Activated naive CD8-positive, alpha-beta T cell treated with anti-CD3 and anti-CD28 coated beads, Interleukin-2, amount 10 ng/mL, durations not matched to agents 7 days and 5 days (primary cell): ENCODE data around the gene MRPL28. TPM values are rescaled to one million over a fixed set of nuclear protein-coding genes. Genes with fewer than 3 reads are reported as not detected.
"Not testable (repeated sequence)": the region's sequence is repeated elsewhere in the genome, so short reads cannot be mapped to it uniquely, and the experiment has no call there.

Source experiments
- ATAC-seq: fragments of 150-1000 bp; cut with Tn5 transposase; one replicate; pipeline ENCODE4 v1.10.0; 2021; ENCODE audit warnings: low read depth, moderate library complexity
- POLR2A ChIA-PET: fragments of 350-600 bp; sonication (Branson Sonifier 250); formaldehyde crosslinking; loops from one replicate; lab custom pipeline; 2021; ENCODE audit warnings: antibody characterized with exemption; lab: Charles Lee
- DNase-seq: peaks from one replicate; pipeline ENCODE4 v3.0.0; 2021
- H3K27ac Mint-ChIP-seq: one replicate; pipeline ENCODE4 v1.8.0; 2022; ENCODE audit warnings: mild to moderate bottlenecking, mixed read lengths
- H3K27me3 Mint-ChIP-seq: one replicate; pipeline ENCODE4 v1.8.0; 2022; ENCODE audit warnings: mild to moderate bottlenecking, moderate library complexity, mixed read lengths
- H3K36me3 Mint-ChIP-seq: one replicate; pipeline ENCODE4 v1.8.0; 2021; ENCODE audit warnings: mild to moderate bottlenecking, mixed read lengths
- H3K4me1 Mint-ChIP-seq: one replicate; pipeline ENCODE4 v1.8.0; 2021; ENCODE audit warnings: mixed read lengths
- H3K4me3 Mint-ChIP-seq: one replicate; pipeline ENCODE4 v1.8.0; 2022; ENCODE audit warnings: mild to moderate bottlenecking, moderate library complexity, mixed read lengths
- H3K9me3 Mint-ChIP-seq: one replicate; pipeline ENCODE4 v1.8.0; 2021; ENCODE audit warnings: mixed read lengths
- total RNA-seq, 2 experiments: library from RNA; stranded (reverse); gene quantifications; one replicate each; pipeline ENCODE4 v1.2.3, GENCODE V29; 2021

Gene MRPL28
- total RNA-seq, 2 experiments from 2014 or later, result 64.4 to 67.5 TPM

DNA sequence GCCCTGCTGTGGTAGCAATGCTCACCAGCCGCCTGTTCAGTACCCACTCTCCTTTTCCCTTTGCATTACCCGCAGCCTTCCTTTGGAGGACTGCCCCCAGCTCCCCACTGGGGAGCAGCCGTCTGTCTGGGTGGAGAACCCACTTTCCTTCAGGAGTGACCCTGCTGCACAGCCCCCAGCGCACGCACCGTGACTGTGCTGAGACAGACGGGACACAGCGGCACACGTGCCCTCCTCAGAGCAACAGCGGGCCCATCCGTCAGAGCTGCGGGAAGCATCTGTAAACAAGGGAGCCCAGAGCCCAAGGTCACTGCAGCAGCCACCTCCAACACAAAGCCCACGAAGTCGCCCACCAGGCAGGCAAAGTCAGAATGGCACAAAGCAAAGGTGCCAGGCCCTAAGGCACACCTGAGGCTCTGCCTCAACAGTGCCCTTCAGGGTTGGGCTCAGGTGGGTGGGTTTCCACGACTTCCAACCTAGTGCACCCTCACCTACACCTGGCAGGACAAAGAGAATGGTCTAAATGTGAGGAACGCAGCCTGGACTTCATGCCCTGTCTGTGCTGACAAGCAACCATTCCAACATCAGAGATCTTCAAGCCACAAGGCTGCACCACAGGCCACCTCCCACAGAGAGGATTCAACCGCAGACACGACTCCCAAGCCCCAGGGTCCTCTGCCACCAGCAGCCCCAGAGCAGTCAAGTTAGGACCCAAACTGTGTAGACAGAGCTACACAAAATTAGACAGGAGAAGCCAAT, 27.7 kb downstream of the MRPL28 start:
- Mint-ChIP-seq H3K4me3 (no peak overlapping the region), H3K27ac (no peak overlapping the region), H3K9me3 (no peaks in the 10 kb centered on the region), H3K4me1 (peaks cover 32% of the 10 kb centered on the region), H3K36me3 (peaks cover 26% of the 10 kb centered on the region), H3K27me3 (no peaks in the 10 kb centered on the region)
- ATAC-seq, result peak; percentile 60
- POLR2A ChIA-PET, result no interaction called here
- no peak for DNase-seq

DNA sequence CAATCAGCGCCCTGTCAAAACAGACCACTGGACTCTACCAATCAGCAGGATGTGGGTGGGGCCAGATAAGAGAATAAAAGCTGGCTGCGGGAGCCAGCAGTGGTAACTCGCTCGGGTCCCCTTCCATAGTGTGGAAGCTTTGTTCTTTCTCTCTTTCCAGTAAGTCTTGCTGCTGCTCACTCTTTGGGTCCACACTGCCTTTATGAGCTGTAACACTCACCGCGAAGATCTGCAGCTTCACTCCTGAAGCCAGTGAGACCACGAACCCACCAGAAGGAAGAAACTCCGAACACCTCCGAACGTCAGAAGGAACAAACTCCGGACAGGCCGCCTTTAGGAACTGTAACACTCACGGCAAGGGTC, 28.4 kb downstream of the MRPL28 start:
- DNase-seq, POLR2A ChIA-PET, H3K27ac Mint-ChIP-seq, H3K27me3 Mint-ChIP-seq, ATAC-seq, H3K9me3 Mint-ChIP-seq: not testable (repeated sequence)
- Mint-ChIP-seq H3K4me3 (peak overlapping the region; percentile 30), H3K4me1 (peaks cover 30% of the 10 kb centered on the region), H3K36me3 (peaks cover 26% of the 10 kb centered on the region)

DNA sequence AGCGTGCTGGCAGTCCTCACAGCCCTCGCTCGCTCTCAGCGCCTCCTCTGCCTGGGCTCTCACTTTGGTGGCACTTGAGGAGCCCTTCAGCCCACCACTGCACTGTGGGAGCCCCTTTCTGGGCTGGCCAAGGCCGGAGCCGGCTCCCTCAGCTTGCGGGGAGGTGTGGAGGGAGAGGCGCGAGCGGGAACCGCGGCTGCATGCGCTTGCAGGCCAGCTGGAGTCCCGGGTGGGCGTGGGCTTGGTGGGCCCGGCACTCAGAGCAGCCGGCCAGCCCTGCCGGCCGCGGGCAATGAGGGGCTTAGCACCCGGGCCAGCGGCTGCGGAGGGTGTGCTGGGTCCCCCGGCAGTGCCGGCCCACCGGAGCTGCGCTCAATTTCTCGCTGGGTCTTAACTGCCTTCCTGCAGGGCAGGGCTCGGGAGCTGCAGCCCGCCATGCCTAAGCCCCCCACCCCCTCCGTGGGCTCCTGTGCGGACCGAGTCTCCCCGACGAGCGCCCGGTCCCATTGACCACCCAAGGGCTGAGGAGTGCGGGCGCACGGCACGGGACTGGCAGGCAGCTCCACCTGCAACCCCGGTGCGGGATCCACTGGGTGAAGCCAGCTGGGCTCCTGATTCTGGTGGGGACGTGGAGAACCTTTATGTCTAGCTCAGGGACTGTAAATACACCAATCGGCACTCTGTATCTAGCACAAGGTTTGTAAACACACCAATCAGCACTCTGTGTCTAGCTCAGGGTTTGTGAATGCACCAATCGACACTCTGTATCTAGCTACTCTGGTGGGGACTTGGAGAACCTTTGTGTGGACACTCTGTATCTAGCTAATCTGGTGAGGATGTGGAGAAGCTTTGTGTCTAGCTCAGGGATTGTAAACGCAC, 29.0 kb downstream of the MRPL28 start:
- not testable (repeated sequence) for ATAC-seq, H3K9me3 Mint-ChIP-seq, H3K27me3 Mint-ChIP-seq, H3K4me3 Mint-ChIP-seq, DNase-seq, H3K27ac Mint-ChIP-seq
- Mint-ChIP-seq H3K4me1 (peaks cover 31% of the 10 kb centered on the region), H3K36me3 (peaks cover 25% of the 10 kb centered on the region)
- POLR2A ChIA-PET, result interaction anchor here (1.0 kb wide), 1 partner anchor 12 kb away, joined by 4 read pairs; the partner anchor contains the start of gene AXIN1

DNA sequence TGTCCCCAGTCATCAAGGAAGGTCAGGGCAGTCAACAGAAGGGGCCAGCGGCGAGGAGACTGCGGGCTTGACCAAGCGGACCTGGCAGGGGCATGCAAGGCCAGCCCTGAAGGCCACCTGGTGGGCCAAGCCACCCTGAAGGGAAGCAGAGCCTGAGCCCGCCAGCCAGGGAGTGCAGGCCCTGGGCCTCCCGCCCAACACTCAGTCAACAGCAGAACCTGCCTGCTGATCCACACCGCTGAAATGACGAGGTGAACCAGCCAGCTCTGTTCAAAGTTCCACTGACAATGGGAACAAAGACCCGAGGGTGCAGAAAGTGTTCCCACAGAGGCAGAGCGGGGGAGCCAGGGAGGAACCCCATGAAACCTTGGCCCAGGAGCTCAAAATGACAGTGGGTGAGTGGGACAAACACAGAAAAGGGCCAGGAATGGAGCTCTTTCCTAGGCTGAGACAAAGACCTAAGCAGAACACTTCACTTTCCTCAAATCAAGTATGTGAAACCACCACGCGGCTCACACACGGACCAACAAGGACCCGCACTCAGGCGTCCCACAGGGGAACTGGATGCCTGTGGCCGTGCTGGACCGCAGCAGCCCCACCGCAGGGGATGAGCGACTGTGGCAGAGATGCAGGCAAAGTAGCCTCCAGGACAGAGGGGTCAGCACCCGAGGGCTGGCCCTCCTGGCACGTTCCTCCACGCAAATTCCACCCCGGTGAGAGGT, 29.8 kb downstream of the MRPL28 start:
- DNase-seq (no peak), ATAC-seq (no peak)
- no peaks in the 10 kb centered on the region for H3K27me3 Mint-ChIP-seq
- no peak overlapping the region for H3K4me3 Mint-ChIP-seq
- H3K27ac Mint-ChIP-seq, result no peak overlapping the region
- H3K9me3 Mint-ChIP-seq, result no peaks in the 10 kb centered on the region
- POLR2A ChIA-PET, result interaction anchor here (1.0 kb wide), 1 partner anchor 12 kb away, joined by 4 read pairs; the partner anchor contains the start of gene AXIN1
- peaks cover 20% of the 10 kb centered on the region for H3K36me3 Mint-ChIP-seq
- peaks cover 34% of the 10 kb centered on the region for H3K4me1 Mint-ChIP-seq

DNA sequence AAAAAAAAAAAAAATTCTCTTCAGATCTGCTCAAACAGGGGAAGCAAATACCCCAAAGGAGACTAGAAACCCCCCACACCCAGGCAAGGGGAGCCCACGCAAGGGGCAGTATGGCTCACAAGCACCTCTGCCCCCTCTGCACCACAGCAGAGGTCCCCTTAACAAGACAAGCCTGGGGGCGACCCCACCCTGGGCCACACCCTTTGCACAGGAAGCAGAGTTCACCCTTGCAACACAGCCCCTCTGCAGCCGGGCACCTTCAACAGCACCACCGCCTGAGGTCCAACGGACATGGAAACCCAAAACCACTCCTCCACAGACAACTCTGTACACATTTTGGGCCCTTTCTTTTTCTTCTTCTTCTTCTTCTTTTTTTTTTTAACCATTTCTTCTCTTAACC, 30.7 kb downstream of the MRPL28 start:
- POLR2A ChIA-PET, result interaction anchor here (0.7 kb wide), 1 partner anchor 86 kb away, joined by 6 read pairs; no protein-coding TSS in a partner anchor
- Mint-ChIP-seq H3K36me3 (peaks cover 15% of the 10 kb centered on the region), H3K4me1 (peaks cover 36% of the 10 kb centered on the region), H3K27me3 (no peaks in the 10 kb centered on the region), H3K9me3 (no peaks in the 10 kb centered on the region), H3K27ac (peak overlapping the region; percentile 9), H3K4me3 (peak overlapping the region; percentile 9)
- ATAC-seq (no peak), DNase-seq (no peak)

DNA sequence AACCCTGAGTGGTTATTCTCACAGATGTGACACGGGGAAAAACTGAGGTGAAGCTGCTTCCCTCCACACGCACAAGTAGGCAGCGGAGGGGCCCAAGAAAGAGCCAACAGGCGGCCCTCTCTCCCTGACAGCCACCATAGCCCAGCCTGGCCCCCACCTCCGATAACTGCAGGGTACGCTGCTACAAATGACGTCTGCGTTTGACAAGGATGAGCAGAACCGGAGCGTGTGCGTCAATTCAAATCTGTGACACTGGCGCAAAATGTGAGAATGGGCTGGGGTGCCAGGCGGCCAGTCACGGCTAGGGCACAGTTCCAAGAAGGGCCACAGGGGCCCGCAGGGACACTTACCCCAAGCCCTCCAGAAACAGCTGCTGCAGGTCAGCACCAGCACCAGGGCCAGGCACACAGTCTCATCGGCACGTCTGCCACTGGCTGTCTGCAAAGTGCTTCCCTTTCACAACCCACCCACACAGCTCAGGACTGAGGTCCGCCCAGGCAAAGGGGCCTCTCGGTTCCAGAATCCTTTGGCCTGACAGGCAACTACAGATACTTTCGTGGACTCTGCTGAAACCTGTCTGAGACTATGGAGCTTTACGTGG, 32.3 kb downstream of the MRPL28 start:
- DNase-seq (no peak), ATAC-seq (no peak)
- Mint-ChIP-seq H3K27me3 (no peaks in the 10 kb centered on the region), H3K27ac (no peak overlapping the region), H3K4me1 (peaks cover 39% of the 10 kb centered on the region), H3K36me3 (peaks cover 12% of the 10 kb centered on the region), H3K4me3 (no peak overlapping the region), H3K9me3 (no peaks in the 10 kb centered on the region)
- POLR2A ChIA-PET, result no interaction called here

DNA sequence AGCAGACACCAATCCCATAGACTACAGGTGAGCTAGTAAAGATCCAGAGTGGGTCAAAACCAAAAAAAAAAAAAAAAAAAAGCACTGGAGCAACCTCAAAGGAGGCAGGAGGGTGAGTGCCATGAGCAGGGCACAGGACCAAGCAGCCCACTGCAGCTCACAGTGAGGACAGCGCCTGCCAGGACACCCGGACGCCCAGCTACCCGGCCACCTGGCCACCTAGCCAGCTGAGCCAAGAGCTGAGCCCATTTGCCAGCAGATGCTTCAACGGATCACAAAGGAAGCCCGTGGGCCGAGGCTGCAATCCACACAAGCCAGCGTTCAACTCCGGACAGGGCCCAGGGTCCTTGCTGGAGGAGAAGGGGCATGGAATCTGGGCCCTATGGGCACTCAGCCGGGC, 32.9 kb downstream of the MRPL28 start:
- Mint-ChIP-seq H3K4me1 (peaks cover 32% of the 10 kb centered on the region), H3K27ac (no peak overlapping the region), H3K36me3 (peaks cover 12% of the 10 kb centered on the region), H3K27me3 (no peaks in the 10 kb centered on the region), H3K4me3 (no peak overlapping the region), H3K9me3 (no peaks in the 10 kb centered on the region)
- POLR2A ChIA-PET, result no interaction called here
- ATAC-seq (no peak), DNase-seq (no peak)

DNA sequence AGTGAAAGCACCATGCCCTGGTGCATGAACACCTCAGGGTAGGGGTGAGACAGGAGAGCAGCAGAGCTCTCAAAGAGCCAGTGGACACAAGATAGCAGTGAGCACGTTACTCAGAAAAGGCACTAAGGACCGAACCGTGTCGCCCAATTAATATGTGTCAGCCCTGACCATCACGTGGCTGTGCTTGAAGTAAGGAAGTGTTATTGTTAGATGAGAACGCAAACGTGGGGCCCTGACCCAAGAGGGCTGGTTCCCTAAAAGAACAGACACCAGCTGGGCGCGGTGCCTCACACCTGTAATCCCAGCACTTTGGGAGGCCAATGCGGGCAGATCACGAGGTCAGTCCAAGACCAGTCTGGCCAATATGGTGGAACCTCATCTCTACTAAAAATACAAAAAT, 34.1 kb downstream of the MRPL28 start:
- peaks cover 25% of the 10 kb centered on the region for H3K4me1 Mint-ChIP-seq
- no peak for ATAC-seq
- DNase-seq, result no peak
- H3K4me3 Mint-ChIP-seq, result no peak overlapping the region
- POLR2A ChIA-PET, result no interaction called here
- no peaks in the 10 kb centered on the region for H3K9me3 Mint-ChIP-seq
- H3K36me3 Mint-ChIP-seq, result peaks cover 6% of the 10 kb centered on the region
- no peaks in the 10 kb centered on the region for H3K27me3 Mint-ChIP-seq
- no peak overlapping the region for H3K27ac Mint-ChIP-seq

DNA sequence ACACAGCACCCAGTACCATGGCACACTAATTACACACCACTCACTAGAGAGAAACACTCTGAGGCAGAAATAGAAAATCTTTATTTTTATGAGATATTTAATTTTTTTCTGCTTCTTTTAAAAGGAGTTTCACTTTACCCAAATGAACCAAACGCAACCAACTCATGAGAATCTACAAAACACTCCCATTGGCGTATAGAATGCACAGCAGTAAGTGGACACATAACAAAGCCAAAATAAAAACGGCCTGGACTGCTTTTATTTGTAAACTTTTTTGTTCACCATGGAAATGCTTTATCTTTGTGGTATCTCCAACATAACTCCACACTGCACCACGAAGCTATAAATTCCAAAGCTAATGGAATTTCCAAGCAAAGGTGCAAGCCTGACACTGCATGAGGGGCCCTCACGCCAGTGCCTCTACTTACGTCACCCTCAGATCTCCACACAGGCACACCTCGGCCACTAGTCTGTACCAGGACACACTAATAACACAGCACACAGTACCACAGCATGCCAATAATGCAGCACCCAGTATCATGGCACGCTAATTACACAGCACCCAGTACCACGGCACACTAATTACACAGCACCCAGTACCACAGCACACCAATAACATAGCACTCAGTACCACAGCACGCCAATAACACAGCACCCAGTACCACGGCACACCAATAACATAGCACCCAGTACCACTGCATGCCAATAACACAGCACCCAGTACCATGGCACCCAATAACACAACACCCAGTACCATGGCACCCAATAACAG, 35.3 kb downstream of the MRPL28 start:
- ATAC-seq, H3K9me3 Mint-ChIP-seq, POLR2A ChIA-PET, H3K27ac Mint-ChIP-seq, H3K27me3 Mint-ChIP-seq, H3K36me3 Mint-ChIP-seq, DNase-seq, H3K4me3 Mint-ChIP-seq: not testable (repeated sequence)
- peaks cover 21% of the 10 kb centered on the region for H3K4me1 Mint-ChIP-seq

DNA sequence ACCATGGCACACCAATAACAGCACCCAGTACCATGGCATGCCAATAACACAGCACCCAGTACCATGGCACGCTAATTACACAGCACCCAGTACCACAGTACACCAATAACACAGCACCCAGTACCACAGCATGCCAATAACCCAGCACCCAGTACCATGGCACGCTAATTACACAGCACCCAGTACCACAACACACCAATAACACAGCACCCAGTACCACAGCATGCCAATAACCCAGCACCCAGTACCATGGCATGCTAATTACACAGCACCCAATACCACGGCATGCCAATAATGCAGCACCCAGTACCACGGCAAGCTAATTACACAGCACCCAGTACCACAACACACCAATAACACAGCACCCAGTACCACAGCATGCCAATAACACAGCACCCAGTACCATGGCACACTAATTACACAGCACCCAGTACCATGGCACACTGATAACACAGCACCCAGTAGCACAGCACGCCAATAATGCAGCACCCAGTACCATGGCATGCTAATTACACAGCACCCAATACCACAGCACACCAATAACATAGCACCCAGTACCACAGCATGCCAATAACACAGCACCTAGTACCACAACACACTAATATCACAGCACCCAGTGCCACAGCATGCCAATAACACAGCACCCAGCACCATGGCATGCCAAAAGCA, 36.0 kb downstream of the MRPL28 start:
- H3K9me3 Mint-ChIP-seq, H3K27ac Mint-ChIP-seq, H3K36me3 Mint-ChIP-seq, ATAC-seq, H3K27me3 Mint-ChIP-seq, DNase-seq, H3K4me3 Mint-ChIP-seq, POLR2A ChIA-PET: not testable (repeated sequence)
- peaks cover 15% of the 10 kb centered on the region for H3K4me1 Mint-ChIP-seq

DNA sequence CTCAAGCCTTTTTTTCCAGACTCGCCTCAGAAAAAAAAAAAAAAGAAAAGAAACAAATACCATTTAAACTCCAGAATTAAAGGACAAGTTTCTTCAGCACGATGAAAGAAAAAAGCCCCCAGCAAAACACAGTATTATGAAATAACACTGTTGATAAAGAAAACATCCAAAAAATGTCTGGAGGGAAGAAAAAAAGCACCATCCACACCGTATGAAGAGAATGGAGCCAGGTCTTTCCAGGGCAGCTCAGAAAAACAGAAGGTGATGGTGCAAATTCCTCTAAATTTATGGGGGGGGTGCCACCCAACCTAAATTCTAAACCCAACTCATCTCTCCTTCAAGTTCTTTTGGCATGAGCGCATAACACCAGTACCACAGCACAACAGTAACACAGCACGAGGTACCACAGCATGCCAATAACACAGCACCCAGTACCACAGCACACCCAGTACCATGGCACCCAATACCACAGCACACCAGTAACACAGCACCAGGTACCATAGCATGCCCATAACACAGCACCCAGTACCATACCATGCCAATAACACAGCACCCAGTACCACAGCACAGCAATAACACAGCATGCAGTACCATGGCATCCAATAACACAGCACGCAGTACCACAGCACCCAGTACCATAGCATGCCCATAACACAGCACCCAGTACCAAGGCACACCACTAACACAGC, 36.8 kb downstream of the MRPL28 start:
- Mint-ChIP-seq H3K4me1 (peaks cover 11% of the 10 kb centered on the region), H3K27ac (no peak overlapping the region), H3K36me3 (peaks cover 3% of the 10 kb centered on the region), H3K9me3 (no peaks in the 10 kb centered on the region), H3K27me3 (no peaks in the 10 kb centered on the region), H3K4me3 (no peak overlapping the region)
- POLR2A ChIA-PET, result no interaction called here
- no peak for ATAC-seq
- DNase-seq, result no peak
